Ovary (tissue), 3 donors: ENCODE data around the gene WWTR1.

Experiments used
- EP300 ChIP-seq: sonication (generic); formaldehyde crosslinking; IDR thresholded peaks from one replicate; pipeline ENCODE4 v1.6.1; 2017; ENCODE audit warnings: antibody characterized with exemption
- POLR2A ChIP-seq: fragments of 450-650 bp; IDR thresholded peaks from one replicate; pipeline ENCODE4 v1.6.1; 2017; ENCODE audit warnings: antibody characterized with exemption, mild to moderate bottlenecking, moderate library complexity
- TF ChIP-seq, protein P1 (sequence below), 3 donors: fragments of 450-650 bp in 2 of 3; fragments of 200-600 bp in 1 of 3; IDR thresholded peaks; one replicate each; pipeline versions ENCODE4 v1.5.1 to v1.8.0; 2016 to 2022; ENCODE audit warnings: antibody characterized with exemption in 3 of 3, mild to moderate bottlenecking in 1 of 3
- donor health status: DM: no; HTN: no; CAD: no.

DNA sequence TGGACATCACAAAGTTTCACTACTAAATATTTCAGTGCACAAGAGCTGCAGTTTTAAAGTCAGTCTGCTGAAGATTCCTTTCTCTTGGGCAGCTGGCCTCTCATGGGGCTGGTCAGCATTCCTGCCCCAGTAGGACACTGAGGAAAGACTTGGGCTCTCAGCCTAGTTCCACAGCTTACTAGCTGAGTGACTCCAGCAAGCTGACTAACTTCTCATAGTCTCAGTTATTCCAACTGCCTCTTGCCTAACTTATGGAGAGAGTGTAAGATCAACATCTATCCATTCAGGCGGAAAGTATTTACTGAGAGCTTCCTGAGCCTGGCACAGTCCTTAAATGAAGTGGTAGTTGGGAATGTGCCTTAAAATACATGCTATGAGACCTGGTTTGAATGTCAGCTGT lies 156.3 kb downstream of the WWTR1 start:
- TF ChIP-seq, protein P1, sequence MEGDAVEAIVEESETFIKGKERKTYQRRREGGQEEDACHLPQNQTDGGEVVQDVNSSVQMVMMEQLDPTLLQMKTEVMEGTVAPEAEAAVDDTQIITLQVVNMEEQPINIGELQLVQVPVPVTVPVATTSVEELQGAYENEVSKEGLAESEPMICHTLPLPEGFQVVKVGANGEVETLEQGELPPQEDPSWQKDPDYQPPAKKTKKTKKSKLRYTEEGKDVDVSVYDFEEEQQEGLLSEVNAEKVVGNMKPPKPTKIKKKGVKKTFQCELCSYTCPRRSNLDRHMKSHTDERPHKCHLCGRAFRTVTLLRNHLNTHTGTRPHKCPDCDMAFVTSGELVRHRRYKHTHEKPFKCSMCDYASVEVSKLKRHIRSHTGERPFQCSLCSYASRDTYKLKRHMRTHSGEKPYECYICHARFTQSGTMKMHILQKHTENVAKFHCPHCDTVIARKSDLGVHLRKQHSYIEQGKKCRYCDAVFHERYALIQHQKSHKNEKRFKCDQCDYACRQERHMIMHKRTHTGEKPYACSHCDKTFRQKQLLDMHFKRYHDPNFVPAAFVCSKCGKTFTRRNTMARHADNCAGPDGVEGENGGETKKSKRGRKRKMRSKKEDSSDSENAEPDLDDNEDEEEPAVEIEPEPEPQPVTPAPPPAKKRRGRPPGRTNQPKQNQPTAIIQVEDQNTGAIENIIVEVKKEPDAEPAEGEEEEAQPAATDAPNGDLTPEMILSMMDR (IDR thresholded peaks at IDR 0.05) = no peak
- no peak for TF ChIP-seq POLR2A
- no peak for TF ChIP-seq EP300
